GM06990 (cell line): ENCODE data around the gene CATSPERD.

Experiments
- DNase-seq: peaks from one replicate; pipeline ENCODE4 v3.0.0-alpha.2; 2011; ENCODE audit not compliant: insufficient read length; ENCODE audit errors: extremely low read depth
- H3K27me3 ChIP-seq: replicated peaks from 2 replicates; pipeline ENCODE4 v1.6.0; 2011; ENCODE audit warnings: low read length; ENCODE audit not compliant: control insufficient read depth, insufficient read depth
- H3K36me3 ChIP-seq: 2 replicates; pipeline ENCODE4 v1.5.1; 2011; ENCODE audit warnings: low read length; ENCODE audit not compliant: control insufficient read depth, insufficient read depth
- H3K4me3 ChIP-seq: replicated peaks from 2 replicates; pipeline ENCODE4 v1.5.1; 2011; ENCODE audit warnings: low read depth, mild to moderate bottlenecking, control low read depth, low read length
- TF ChIP-seq, protein P1 (sequence below): IDR thresholded peaks from 2 replicates; pipeline ENCODE4 v1.5.1; 2011; ENCODE audit warnings: low read length, control low read depth, mild to moderate bottlenecking, inconsistent platforms; ENCODE audit not compliant: insufficient read depth, poor library complexity, severe bottlenecking

Gene CATSPERD

DNA sequence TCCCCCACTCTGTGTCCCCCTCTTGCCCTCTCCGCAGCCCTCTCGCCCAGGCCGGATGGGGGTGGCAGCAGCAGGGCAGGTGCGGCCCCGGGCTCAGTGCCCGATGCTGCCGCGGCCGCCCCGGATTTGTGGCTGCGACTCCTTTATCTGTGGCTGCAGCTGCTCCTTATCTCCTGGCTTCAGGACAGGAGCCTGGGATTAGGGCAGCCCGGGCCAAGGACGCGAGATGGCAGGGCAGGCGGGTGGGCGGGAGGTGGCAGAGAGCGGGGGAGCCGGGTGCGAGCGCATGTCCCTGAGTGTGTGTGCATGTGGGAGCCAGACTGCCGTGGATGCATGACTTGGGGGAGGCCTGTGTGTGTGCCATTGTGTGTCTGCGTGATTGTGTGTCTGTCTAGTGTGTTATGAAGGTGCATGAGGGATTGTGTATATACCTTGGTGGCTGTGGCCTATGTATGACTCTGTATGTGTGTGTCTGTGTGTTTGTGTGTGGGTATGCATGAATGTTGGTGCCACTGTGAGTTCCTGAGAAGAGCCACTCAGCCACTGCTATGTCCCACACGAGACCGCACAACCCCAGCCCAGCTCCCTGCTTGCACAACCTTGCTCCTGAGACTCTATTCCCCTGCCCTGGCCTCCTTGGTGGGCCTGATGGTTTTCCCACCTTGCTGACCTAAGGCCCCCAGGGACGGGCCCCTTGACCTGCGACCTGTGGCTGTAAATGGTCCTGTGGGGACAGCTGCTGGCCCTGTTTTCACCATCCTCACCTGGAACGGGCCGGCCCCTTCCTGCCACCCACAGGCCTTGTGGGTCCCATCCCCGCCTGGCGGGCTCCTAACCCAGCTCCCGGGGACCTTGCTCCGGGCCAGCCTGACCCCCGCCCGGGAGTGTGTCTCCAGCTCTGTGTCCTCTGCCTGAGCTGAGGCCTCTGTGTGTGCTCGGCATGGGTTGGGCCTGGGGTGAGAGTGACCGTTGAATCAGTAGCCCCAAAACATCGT, 79.1 kb downstream of the CATSPERD start:
- TF ChIP-seq, protein P1, sequence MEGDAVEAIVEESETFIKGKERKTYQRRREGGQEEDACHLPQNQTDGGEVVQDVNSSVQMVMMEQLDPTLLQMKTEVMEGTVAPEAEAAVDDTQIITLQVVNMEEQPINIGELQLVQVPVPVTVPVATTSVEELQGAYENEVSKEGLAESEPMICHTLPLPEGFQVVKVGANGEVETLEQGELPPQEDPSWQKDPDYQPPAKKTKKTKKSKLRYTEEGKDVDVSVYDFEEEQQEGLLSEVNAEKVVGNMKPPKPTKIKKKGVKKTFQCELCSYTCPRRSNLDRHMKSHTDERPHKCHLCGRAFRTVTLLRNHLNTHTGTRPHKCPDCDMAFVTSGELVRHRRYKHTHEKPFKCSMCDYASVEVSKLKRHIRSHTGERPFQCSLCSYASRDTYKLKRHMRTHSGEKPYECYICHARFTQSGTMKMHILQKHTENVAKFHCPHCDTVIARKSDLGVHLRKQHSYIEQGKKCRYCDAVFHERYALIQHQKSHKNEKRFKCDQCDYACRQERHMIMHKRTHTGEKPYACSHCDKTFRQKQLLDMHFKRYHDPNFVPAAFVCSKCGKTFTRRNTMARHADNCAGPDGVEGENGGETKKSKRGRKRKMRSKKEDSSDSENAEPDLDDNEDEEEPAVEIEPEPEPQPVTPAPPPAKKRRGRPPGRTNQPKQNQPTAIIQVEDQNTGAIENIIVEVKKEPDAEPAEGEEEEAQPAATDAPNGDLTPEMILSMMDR, result no peak

DNA sequence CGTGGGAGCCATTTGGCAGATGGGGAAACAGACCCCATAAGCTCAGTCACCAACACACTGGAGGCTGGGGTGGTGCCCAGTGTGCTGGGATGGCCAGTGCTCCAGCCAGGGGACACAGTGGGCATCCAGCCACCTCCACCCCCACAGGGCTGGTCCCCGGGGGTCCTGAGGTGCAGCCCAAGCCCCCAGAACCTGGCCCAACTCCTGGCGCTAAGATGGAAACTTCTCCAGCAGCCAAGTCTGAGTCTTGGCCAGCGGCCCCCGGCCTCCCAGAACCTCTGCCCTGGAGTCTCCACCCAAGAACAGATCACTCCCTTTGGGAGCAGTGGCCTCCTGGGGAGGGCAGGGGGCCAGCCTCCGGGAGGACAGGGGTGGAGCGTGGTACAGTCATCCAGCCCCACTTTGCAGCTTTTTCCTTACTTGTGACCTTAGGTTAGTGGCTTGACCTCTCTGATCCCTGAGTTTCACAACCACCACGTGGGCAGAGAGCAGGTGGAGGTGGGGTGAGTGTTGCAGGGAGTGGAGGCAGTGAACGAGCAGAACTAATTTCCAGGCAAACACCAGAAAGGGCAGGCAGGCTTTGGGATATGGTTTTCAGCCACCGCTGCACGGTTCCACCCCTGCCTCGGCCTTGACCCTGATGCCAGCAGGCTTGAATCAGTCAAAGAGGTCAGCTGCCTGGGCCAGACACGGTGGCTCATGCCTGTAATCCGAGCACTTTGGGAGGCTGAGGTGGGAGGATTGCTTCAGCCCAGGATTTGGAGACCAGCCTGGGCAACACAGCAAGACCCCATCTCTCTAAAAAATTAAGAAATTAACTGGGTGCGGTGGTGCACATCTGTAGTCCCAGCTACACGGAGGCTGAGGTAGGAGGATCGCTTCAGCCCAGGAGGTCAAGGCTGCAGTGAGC, 80.2 kb downstream of the CATSPERD start:
- no peak for DNase-seq
- H3K36me3 ChIP-seq, result no peaks in the 10 kb centered on the region
- H3K4me3 ChIP-seq, result no peak overlapping the region
- TF ChIP-seq, protein P1, result no peak
- peaks cover 3% of the 10 kb centered on the region; the same call in 1 of the 2 replicates for H3K27me3 ChIP-seq

More for the DNA sequence above, 79.1 kb downstream of the CATSPERD start:
- DNase-seq, result no peak
- Histone ChIP-seq H3K27me3 (peaks cover 3% of the 10 kb centered on the region; the same call in 1 of the 2 replicates), H3K4me3 (no peak overlapping the region), H3K36me3 (no peaks in the 10 kb centered on the region)

DNA sequence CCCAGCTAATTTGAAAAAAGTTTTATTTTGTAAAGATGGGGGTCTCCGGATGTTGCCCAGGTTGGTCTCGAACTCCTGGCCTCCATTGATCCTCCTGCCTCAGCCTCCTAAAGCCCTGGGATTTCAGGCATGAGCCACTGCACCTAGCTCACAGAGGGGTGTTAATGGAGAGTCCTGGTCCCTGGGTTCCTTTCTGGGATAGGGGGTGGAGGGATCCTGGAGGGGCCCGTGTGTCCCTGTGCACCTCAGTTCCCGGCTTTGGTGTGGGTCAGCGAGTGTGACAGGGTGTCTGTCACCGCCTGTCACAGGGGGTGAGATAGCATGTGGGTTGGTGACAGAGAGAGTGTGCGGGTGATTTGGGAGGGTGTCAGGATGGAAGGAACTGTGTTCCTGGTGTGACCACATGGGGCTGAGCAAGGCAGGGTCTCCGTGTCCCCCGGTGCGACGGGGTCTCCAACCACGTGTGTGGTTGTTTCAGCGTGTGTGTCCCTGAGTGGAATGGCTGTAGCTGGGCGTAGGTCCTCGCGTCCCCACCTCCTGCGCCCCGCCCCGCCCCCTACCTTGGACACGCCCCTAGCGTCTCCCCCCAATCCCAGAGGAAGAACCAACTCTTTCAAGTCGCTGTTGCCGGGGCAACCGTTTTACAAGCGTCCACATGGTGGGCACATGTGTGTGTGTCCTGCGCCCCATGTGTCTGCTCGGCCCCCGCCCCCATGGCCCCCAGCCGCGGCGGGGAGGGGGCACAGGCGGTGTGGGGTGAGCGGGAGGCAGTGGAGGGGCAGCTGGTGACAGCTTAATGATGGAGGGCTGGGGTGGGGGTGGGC, 81.6 kb downstream of the CATSPERD start:
- H3K4me3 ChIP-seq, result no peak overlapping the region
- TF ChIP-seq, protein P1, result no peak
- DNase-seq, result no peak

DNA sequence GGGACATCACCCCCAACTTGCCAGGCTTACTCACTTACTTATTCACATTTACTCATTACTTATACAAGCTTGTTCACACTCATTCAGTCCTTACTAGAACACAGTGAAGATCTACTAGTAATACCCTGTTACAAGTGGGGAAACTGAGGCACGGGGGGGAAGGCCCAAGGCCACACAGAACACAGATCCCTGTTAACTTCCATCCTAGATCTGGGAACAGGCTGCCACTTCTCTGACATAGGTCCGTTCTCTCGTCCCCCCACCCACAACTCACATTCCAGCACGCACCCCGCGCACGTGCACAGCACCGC, 83.0 kb downstream of the CATSPERD start:
- DNase-seq, result no peak
- Histone ChIP-seq H3K4me3 (no peak overlapping the region; the same call in 1 of the 2 replicates), H3K27me3 (peaks cover 3% of the 10 kb centered on the region; the same call in 1 of the 2 replicates), H3K36me3 (no peaks in the 10 kb centered on the region)
- TF ChIP-seq, protein P1, result no peak

More for the DNA sequence above, 81.6 kb downstream of the CATSPERD start:
- Histone ChIP-seq H3K36me3 (no peaks in the 10 kb centered on the region), H3K27me3 (peaks cover 3% of the 10 kb centered on the region; the same call in 1 of the 2 replicates)
